Measurements from ENCODE around the gene MYO9B. TPM values are rescaled to one million over a fixed set of nuclear protein-coding genes. Genes with fewer than 3 reads are reported as not detected.

MYO9B gene
- total RNA-seq, 1 experiment from 2014 or later: 94.3 TPM

DNA sequence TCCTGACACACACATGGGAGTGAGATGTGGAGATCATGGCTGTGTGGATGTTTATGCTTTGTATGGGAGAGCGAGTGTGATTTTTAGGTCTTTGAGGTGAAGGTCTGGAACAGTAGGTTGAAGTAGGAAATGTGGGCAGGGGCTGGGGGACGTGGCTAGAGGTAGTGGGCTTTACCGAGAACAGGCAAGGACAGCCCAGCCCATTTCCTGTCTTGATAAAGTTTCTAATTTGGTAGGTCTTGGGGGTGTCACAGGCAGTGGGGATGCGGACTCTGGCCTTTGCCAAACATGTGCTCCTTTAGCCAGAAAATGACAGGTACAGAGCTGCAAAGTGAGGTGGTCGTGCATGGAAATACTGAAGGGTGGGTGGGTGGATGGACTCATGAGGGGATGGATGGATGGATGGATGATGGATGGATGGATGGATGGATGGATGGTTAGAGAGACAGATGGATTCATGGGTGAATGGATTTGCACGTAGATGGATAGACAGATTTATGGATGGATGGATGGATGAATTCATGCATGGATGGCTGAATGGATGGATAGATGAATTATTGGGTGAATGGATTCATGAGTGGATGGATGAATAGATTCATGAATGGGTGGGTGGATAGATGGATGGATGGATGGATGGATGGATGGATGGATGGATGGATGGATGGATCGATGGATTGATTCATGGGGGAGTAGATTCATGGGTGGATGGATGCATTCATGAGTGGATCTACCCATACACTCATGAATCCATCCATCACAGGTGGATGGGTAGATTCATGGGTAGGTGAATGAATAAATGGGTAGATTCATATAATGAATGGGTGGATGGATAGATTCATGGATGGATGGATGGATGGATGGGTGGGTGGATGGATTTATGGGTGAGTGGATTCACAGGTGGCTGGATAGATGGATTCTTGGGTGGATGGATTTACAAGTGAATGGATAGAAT lies 70.2 kb downstream of the MYO9B start:
- ATAC-seq (no peak), DNase-seq (ENCODE audit: low spot score) (no peak)
- ChIA-PET POLR2A (no interaction called here), CTCF (no interaction called here)
- TF ChIP-seq SOX15 (CRISPR knock-in tag; IDR thresholded peaks at IDR 0.05) (no peak), PRDM15 (CRISPR knock-in tag; IDR thresholded peaks at IDR 0.05) (no peak), MAX (CRISPR knock-in tag; IDR thresholded peaks at IDR 0.05) (no peak), ATF1 (CRISPR knock-in tag; IDR thresholded peaks at IDR 0.05) (no peak), PRRX2 (CRISPR knock-in tag; IDR thresholded peaks at IDR 0.05) (no peak), SMAD4 (CRISPR knock-in tag; IDR thresholded peaks at IDR 0.05) (no peak)
- TF ChIP-seq, protein P1, sequence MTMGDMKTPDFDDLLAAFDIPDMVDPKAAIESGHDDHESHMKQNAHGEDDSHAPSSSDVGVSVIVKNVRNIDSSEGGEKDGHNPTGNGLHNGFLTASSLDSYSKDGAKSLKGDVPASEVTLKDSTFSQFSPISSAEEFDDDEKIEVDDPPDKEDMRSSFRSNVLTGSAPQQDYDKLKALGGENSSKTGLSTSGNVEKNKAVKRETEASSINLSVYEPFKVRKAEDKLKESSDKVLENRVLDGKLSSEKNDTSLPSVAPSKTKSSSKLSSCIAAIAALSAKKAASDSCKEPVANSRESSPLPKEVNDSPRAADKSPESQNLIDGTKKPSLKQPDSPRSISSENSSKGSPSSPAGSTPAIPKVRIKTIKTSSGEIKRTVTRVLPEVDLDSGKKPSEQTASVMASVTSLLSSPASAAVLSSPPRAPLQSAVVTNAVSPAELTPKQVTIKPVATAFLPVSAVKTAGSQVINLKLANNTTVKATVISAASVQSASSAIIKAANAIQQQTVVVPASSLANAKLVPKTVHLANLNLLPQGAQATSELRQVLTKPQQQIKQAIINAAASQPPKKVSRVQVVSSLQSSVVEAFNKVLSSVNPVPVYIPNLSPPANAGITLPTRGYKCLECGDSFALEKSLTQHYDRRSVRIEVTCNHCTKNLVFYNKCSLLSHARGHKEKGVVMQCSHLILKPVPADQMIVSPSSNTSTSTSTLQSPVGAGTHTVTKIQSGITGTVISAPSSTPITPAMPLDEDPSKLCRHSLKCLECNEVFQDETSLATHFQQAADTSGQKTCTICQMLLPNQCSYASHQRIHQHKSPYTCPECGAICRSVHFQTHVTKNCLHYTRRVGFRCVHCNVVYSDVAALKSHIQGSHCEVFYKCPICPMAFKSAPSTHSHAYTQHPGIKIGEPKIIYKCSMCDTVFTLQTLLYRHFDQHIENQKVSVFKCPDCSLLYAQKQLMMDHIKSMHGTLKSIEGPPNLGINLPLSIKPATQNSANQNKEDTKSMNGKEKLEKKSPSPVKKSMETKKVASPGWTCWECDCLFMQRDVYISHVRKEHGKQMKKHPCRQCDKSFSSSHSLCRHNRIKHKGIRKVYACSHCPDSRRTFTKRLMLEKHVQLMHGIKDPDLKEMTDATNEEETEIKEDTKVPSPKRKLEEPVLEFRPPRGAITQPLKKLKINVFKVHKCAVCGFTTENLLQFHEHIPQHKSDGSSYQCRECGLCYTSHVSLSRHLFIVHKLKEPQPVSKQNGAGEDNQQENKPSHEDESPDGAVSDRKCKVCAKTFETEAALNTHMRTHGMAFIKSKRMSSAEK (CRISPR knock-in tag; IDR thresholded peaks at IDR 0.05; ENCODE audit: borderline replicate concordance): no peak
- H3K4me1 Mint-ChIP-seq: no peaks in the 10 kb centered on the region
- H3K27me3 Mint-ChIP-seq (ENCODE audit: low read depth): no peaks in the 10 kb centered on the region
- peaks cover 10% of the 10 kb centered on the region for H3K36me3 Mint-ChIP-seq
- H3K9me3 Mint-ChIP-seq: no peaks in the 10 kb centered on the region
- no peak overlapping the region for H3K4me3 Mint-ChIP-seq
- no peak overlapping the region for H3K27ac Mint-ChIP-seq

DNA sequence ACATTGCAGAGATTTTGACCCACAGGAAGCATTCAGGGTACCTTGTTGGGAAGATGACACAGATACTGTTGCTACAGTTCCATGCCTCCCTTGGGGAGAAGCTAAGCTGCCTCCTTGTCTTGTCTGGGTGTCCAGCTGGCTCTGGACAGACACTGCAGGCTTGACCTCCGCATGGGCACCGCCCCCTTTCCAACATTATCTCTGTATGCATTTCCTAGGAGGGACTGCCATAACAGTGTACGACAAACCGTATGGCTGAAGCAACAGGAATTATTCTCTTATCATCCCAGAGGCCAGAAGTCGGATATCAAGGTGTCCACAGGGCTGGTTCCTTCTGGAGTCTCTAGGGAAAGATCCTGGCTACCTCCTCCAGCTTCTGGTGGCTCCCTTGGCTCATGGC lies 72.6 kb downstream of the MYO9B start:
- POLR2A ChIA-PET: no interaction called here
- no peak for DNase-seq (ENCODE audit: low spot score)
- CTCF ChIA-PET: interaction anchor here (0.7 kb wide), 1 partner anchor 35 kb away, joined by 4 read pairs; no protein-coding TSS in a partner anchor
- TF ChIP-seq PRDM15 (CRISPR knock-in tag; IDR thresholded peaks at IDR 0.05) (no peak), USF1 (CRISPR knock-in tag; IDR thresholded peaks at IDR 0.05) (no peak), GRHL2 (CRISPR knock-in tag; IDR thresholded peaks at IDR 0.05; ENCODE audit: insufficient replicate concordance, severe bottlenecking) (no peak), NFATC4 (CRISPR knock-in tag; IDR thresholded peaks at IDR 0.05) (no peak), ATF2 (CRISPR knock-in tag; IDR thresholded peaks at IDR 0.05; ENCODE audit: borderline replicate concordance, low read depth) (no peak), CREM (CRISPR knock-in tag; IDR thresholded peaks at IDR 0.05) (no peak), RELA (CRISPR knock-in tag; IDR thresholded peaks at IDR 0.05; ENCODE audit: borderline replicate concordance) (no peak), ZNF219 (CRISPR knock-in tag; IDR thresholded peaks at IDR 0.05; ENCODE audit: borderline replicate concordance) (no peak), CDX4 (CRISPR knock-in tag; IDR thresholded peaks at IDR 0.05; ENCODE audit: borderline replicate concordance) (no peak)

More for the DNA sequence above, 72.6 kb downstream of the MYO9B start:
- H3K36me3 Mint-ChIP-seq: peaks cover 18% of the 10 kb centered on the region
- no peaks in the 10 kb centered on the region for H3K4me1 Mint-ChIP-seq
- peak overlapping the region; percentile 76; the same call in 1 of the 2 replicates for H3K27ac Mint-ChIP-seq
- no peaks in the 10 kb centered on the region for H3K27me3 Mint-ChIP-seq (ENCODE audit: low read depth)
- H3K4me3 Mint-ChIP-seq: no peak overlapping the region
- no peaks in the 10 kb centered on the region for H3K9me3 Mint-ChIP-seq
- no peak for ATAC-seq
